MCF 10A (cell line): ENCODE data around the gene MYOM3. TPM values are rescaled to one million over a fixed set of nuclear protein-coding genes. Genes with fewer than 3 reads are reported as not detected.

Experiments
- BruUV-seq: library from RNA; stranded (reverse); fragments of 400-500 nt; replicated peaks from 2 replicates; lab custom pipeline; 2021; lab: Mats Ljungman, UMichigan
- CTCF ChIA-PET: fragments of 300-600 bp; sonication (Branson Sonifier 250); formaldehyde crosslinking; extraction: SDS; loops from one replicate; lab custom pipeline; 2021; ENCODE audit warnings: antibody characterized with exemption, inconsistent platforms; lab: Yijun Ruan, JAX
- POLR2A ChIA-PET: fragments of 300-600, 350-650 bp; sonication (Branson Sonifier 250); formaldehyde crosslinking; extraction: SDS; loops from one replicate; lab custom pipeline; 2020; ENCODE audit warnings: antibody characterized with exemption, inconsistent platforms; lab: Yijun Ruan, JAX
- DNase-seq: peaks from one replicate; pipeline ENCODE4 v3.0.0-alpha.2; 2018; ENCODE audit not compliant: unreplicated experiment
- H3K27ac Mint-ChIP-seq: one replicate; pipeline ENCODE4 v1.8.0; 2022; ENCODE audit warnings: mild to moderate bottlenecking, low read depth, mixed read lengths; ENCODE audit not compliant: unreplicated experiment
- H3K27me3 Mint-ChIP-seq: one replicate; pipeline ENCODE4 v1.8.0; 2022; ENCODE audit warnings: mixed read lengths; ENCODE audit not compliant: insufficient read depth, unreplicated experiment
- H3K36me3 Mint-ChIP-seq: one replicate; pipeline ENCODE4 v1.8.0; 2022; ENCODE audit warnings: mild to moderate bottlenecking, moderate library complexity, mixed read lengths; ENCODE audit not compliant: insufficient read depth, unreplicated experiment
- H3K4me1 Mint-ChIP-seq: one replicate; pipeline ENCODE4 v1.8.0; 2022; ENCODE audit warnings: mixed read lengths; ENCODE audit not compliant: insufficient read depth, unreplicated experiment
- H3K4me3 Mint-ChIP-seq: one replicate; pipeline ENCODE4 v1.8.0; 2022; ENCODE audit warnings: mild to moderate bottlenecking, moderate library complexity, mixed read lengths; ENCODE audit not compliant: unreplicated experiment
- H3K9me3 Mint-ChIP-seq: one replicate; pipeline ENCODE4 v1.8.0; 2022; ENCODE audit warnings: mixed read lengths; ENCODE audit not compliant: unreplicated experiment
- CTCF ChIP-seq: fragments of 200-600 bp; IDR thresholded peaks from one replicate; pipeline ENCODE4 v1.8.0; 2022; ENCODE audit warnings: antibody characterized with exemption, mild to moderate bottlenecking; ENCODE audit not compliant: unreplicated experiment
- intact Hi-C: fragments of 100-400 bp; cut with micrococcal nuclease; formaldehyde crosslinking; loops from 2 replicates; pipeline ENCODE4 v1.14.1; 2022
- total RNA-seq: library from RNA; stranded (reverse); gene quantifications from 2 replicates; pipeline ENCODE4 v1.2.3, GENCODE V29; 2022

MYOM3 gene
- total RNA-seq, 1 experiment from 2014 or later: 0.05 TPM

- intact Hi-C loops: loop anchor here (10.0 kb wide), 1 partner anchor 165 kb away; the partner anchor contains the start of gene PNRC2
- TF ChIP-seq CTCF: no peak
- Mint-ChIP-seq H3K27ac (peak overlapping the region; percentile 82), H3K9me3 (no peaks in the 10 kb centered on the region), H3K4me3 (peak overlapping the region; percentile 56), H3K27me3 (no peaks in the 10 kb centered on the region), H3K4me1 (peaks cover 27% of the 10 kb centered on the region), H3K36me3 (no peaks in the 10 kb centered on the region)
- ChIA-PET POLR2A (interaction anchor here (0.5 to 3.6 kb wide), 14 partner anchors 10 to 396 kb away, joined by 3 to 26 read pairs (median 3); partner anchors contain the start of gene IL22RA1), CTCF (interaction anchor here (0.9 to 1.3 kb wide), 4 partner anchors 9 to 60 kb away, joined by 3 to 8 read pairs (median 6); no protein-coding TSS in a partner anchor)
- DNase-seq: no peak
- BruUV-seq: no TSS peak
These were observed 7.5 kb upstream of the MYOM3 start for GRCh38 chr1:24119489-24119858.

GRCh38 chr1:24118410-24119242, 6.7 kb upstream of the MYOM3 start:
- no peaks in the 10 kb centered on the region for H3K9me3 Mint-ChIP-seq
- CTCF ChIA-PET: interaction anchor here (0.7 to 1.7 kb wide), 5 partner anchors 32 to 307 kb away, joined by 3 to 7 read pairs (median 4); partner anchors contain the start of gene NIPAL3
- H3K4me3 Mint-ChIP-seq: no peak overlapping the region
- intact Hi-C loops: loop anchor here (10.0 kb wide), 1 partner anchor 164 kb away; the partner anchor contains the start of gene PNRC2
- H3K27ac Mint-ChIP-seq: peak overlapping the region; percentile 82
- no peaks in the 10 kb centered on the region for H3K27me3 Mint-ChIP-seq
- peaks cover 27% of the 10 kb centered on the region for H3K4me1 Mint-ChIP-seq
- no peak for TF ChIP-seq CTCF
- POLR2A ChIA-PET: interaction anchor here (0.8 to 3.6 kb wide), 4 partner anchors 9 to 397 kb away, joined by 3 to 26 read pairs (median 6); partner anchors contain the start of gene IL22RA1
- no peaks in the 10 kb centered on the region for H3K36me3 Mint-ChIP-seq
- no peak for DNase-seq
- BruUV-seq: no TSS peak

- TF ChIP-seq CTCF: no peak
- Mint-ChIP-seq H3K4me1 (peaks cover 33% of the 10 kb centered on the region), H3K27me3 (no peaks in the 10 kb centered on the region), H3K9me3 (no peaks in the 10 kb centered on the region), H3K36me3 (no peaks in the 10 kb centered on the region), H3K4me3 (no peak overlapping the region), H3K27ac (no peak overlapping the region)
- peak; percentile 55 for DNase-seq
- POLR2A ChIA-PET: interaction anchor here (0.8 to 1.3 kb wide), 4 partner anchors 9 to 295 kb away, joined by 3 to 7 read pairs (median 4); partner anchors contain the start of gene STPG1
- no TSS peak for BruUV-seq
- CTCF ChIA-PET: interaction anchor here (0.6 to 1.7 kb wide), 5 partner anchors 33 to 306 kb away, joined by 3 to 4 read pairs (median 4); partner anchors contain the start of gene NIPAL3
- intact Hi-C loops: loop anchor here (10.0 kb wide), 1 partner anchor 163 kb away; the partner anchor contains the start of gene PNRC2
These were observed 5.9 kb upstream of the MYOM3 start for GRCh38 chr1:24117722-24118409.
